ENCODE data around the gene ADAM12.

The ADAM12 gene

DNA sequence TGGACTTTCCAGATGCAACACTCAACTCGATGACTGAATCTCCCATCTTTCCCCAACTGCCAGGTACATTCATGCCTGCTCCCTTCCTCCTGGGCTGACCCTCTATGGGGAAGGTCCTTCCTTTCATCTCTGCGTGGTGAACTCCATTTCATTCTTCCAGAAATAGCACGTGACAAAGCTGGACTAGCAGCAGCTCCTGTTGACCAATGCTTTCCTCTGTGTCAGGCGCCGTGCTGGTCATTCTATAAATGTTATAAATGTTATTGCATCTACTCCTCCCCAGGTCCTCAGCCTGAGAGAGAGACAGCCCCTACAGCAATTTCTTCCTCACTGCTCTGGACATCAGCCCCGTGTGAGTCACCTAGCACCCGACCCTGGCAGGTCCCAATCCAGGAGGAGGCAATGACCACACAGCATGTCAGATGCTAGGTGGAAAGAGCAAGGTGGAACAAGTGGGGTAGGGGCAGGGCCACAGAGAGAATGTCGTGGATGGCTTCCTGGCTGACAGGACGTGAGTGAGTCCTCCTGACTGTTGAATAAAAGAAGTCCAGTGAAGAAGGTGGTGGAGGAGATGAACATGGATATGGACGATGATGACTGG, 178.1 kb downstream of the ADAM12 start:
- no peak for DNase-seq (ENCODE audit: low read depth in 2 of 2)

- no peak for DNase-seq (ENCODE audit: low read depth in 2 of 2)
Observed at GRCh38 chr10:126209451-126209850, 178.8 kb downstream of the ADAM12 start.

GRCh38 chr10:126208726-126209302, 179.5 kb downstream of the ADAM12 start:
- DNase-seq (ENCODE audit: low read depth in 2 of 2) = no peak

- DNase-seq (ENCODE audit: low read depth in 2 of 2) = no peak
Observed at GRCh38 chr10:126207851-126208250, 180.4 kb downstream of the ADAM12 start.

DNA sequence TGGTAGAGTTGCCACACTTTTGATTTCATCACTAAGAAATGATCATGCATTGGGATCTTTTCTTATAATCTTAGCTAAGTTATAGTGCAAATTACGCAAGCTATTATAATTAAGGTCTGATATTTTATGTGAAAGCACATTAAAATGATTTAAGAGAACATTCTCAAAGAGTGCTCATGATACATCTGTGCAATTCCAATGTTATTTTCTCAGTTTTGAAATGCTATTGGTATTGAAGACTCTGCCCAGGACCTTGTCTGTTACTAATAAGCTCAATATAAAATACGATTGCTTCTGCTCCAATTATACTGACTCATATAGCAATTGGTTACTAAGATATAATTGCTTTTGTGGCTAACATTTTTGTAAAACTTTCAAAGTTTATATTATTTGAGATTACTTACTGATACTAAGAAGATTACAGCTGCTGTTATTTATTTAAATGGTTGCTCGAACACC, 180.9 kb downstream of the ADAM12 start:
- DNase-seq (ENCODE audit: low read depth in 2 of 2) = no peak

- DNase-seq (ENCODE audit: low read depth in 2 of 2) = no peak
Observed at GRCh38 chr10:126205486-126206205, 182.6 kb downstream of the ADAM12 start.

GRCh38 chr10:126204320-126204719, 184.0 kb downstream of the ADAM12 start:
- DNase-seq (ENCODE audit: low read depth in 2 of 2) = no peak

DNA sequence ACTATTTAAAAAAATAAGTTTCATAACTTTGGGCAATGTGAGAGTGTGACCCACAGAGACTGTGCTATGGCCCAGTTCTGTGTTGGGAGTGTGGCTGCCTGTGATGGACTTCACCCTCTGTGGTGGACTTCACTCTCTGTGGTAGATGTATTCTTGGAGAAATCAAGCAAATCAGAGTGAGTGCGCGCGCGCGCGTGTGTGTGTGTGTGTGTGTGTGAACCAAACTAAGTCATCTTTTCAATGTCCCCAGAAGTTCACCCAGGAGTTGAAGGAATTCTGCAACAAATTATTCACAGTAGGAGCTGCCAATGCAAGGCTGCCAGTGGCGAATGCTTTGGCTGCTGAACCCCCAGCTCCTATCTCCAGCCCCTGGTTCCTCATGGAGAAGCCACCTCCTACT, 184.5 kb downstream of the ADAM12 start:
- no peak for DNase-seq (ENCODE audit: low read depth in 2 of 2)

GRCh38 chr10:126201603-126202002, 186.7 kb downstream of the ADAM12 start:
- no peak for DNase-seq (ENCODE audit: low read depth in 2 of 2)

DNA sequence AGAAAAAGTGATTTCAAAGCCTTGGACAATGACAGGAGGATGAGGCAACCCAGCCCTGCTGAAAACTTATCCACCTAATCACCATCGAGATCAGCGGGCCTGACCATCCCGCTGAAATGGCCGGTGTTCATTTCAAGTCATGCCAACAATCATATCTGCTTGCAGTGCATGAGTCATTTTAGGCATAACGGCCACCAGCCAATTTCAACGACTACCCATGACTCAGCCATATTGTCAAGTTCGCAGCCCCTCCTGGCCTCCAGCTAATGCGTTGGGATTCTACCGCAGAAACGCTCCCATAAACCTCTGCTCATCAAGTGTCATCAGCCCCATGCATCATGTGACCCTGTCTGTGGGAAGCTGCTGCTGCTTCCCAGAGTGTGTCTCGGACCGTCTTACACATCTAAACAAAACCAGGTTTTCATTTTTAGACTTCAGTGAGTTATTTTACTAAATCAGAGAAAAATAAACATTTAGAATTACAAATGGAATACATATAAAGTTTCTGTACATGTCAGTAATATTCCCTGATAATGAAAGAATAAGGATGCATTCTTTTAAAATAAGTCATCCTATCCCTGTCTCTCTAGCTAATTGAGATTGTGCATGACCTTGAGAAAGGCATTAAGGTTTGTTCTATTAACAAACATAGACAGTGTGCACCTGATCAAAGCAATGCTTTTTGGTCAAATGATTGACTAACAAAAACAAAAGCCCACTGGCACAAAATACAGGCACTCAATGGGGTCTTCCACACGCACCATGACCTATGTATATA, 188.9 kb downstream of the ADAM12 start:
- no peak for DNase-seq (ENCODE audit: low read depth in 2 of 2)

- DNase-seq (ENCODE audit: low read depth in 2 of 2) = no peak
Observed at GRCh38 chr10:126198681-126199080, 189.6 kb downstream of the ADAM12 start.

DNA sequence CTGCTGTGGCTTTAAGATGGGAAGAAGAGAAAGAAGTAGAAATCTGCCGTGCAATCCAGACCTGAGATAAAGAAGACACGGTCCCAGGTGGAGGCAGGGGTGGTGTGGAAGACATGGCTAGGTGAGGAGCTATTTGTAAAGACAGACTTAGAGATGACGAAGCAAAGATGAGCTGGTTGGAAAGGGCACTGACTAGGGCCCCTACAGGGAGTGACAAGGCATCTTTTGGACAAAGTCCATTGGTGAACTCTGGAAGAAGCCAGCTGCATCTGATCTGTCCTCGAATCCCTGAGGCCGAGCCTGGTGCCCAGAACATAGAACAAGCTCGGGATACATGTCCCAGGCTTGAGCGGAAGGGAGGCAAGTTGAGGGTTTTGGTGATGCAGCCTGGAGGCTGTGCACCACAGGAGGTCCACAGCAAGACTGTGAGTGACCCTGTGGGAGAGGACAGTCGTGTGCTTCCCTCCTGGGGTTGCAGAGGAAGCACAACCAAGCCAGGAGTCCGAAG, 191.2 kb downstream of the ADAM12 start:
- no peak for DNase-seq (ENCODE audit: low read depth in 2 of 2)

DNA sequence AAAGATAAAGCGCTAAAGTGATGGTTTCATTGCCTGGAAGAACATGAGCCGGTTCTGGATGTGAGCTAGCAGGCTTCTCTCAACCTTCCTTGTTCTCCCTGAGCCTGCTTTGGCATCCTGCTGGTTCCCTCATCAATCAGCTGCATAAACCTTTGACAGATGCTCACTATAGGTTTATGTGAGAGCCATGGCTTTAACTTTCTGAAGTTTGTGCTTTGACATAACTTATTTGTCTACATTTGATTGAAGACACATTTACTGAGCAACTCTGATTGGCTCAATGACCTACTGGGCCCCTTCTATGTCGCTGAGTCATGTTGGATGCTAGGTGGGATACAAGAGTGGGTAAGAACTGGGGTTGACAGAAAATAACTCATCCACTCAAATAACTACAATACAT, 192.0 kb downstream of the ADAM12 start:
- DNase-seq (ENCODE audit: low read depth in 2 of 2) = no peak

GRCh38 chr10:126191192-126191591, 197.1 kb downstream of the ADAM12 start:
- no peak for DNase-seq (ENCODE audit: low read depth in 2 of 2)

DNA sequence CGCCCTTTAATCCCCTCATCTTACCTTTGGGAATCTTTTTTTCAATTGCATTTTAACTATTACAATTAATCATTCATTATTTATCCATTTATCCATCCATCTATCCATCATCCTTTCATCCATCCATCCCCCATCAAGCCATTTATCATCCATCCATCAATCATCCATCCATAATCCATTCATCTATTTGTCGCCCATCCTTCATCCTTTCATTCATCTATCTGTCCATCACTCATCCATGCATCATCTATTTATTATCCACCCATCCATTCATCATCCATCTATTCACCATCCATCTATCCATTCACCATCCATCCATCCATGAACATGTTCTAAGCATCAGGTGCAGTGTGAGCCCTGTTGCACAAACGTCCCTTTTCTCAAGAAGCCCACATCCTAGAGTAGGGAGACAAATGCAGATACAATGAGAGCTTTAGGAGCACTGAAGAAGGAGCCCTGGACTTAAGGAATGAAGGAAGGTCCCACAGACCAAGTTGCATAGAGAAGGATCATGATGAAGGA, 199.5 kb downstream of the ADAM12 start:
- no peak for DNase-seq (ENCODE audit: low read depth in 2 of 2)

GRCh38 chr10:126187399-126187798, 200.9 kb downstream of the ADAM12 start:
- DNase-seq (ENCODE audit: low read depth in 2 of 2) = no peak

DNA sequence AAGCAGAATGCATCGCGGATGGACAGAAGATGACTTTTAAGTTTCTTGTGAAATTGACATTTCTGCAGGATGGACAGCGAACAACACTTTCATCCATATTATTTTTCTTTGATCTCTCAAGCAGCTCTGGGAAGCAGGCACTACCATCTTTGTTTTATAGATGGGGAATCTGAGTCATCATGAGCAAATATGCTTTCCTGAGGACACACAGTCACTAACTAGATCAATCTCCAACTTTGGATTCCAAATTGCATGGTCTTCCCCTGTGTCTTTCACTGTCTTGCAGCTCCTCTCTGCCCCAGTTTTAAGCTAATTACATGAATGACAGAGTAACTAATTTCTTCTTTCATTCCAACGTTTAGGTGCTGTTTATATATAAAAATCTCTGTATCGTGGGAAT, 201.5 kb downstream of the ADAM12 start:
- DNase-seq (ENCODE audit: low read depth in 2 of 2) = no peak

DNA sequence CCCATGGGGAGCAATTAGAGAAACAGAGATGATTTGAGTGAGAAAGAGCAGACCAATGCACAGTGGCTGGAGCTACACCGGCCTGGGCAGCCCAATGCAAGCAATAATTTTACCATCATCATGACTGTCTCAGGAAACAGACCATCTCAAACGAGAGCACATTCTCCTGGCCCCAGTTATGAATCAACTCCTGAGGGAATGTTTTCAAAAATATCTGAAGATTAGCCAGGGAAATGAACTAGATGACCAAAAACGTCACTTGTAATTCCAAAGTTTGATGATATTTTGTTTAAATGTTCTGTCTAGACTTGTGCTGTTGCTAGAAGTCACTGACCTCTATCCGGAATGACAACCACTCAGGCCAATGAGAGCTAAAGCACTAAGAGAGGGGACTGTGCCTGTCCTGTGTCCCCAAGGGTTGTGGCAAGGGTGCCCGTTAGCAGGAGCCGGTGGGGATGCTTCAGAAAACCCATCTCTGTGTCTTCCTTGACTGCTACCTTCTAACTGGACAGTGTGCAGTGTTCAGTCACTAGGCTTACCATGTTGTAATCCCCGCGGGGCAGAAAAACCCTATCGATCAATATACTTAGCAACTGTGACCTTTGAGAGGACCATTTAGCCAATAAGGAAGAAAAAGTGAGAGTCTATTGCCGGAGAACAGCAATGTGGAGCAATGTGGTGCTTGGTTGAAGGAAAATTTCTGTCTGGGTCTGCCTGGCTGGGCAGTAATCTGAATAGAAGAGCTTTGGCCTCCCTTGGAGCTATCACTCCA, 202.4 kb downstream of the ADAM12 start:
- DNase-seq (ENCODE audit: low read depth in 2 of 2) = no peak

- no peak for DNase-seq (ENCODE audit: low read depth in 2 of 2)
Observed at GRCh38 chr10:126181626-126182025, 206.7 kb downstream of the ADAM12 start.

DNA sequence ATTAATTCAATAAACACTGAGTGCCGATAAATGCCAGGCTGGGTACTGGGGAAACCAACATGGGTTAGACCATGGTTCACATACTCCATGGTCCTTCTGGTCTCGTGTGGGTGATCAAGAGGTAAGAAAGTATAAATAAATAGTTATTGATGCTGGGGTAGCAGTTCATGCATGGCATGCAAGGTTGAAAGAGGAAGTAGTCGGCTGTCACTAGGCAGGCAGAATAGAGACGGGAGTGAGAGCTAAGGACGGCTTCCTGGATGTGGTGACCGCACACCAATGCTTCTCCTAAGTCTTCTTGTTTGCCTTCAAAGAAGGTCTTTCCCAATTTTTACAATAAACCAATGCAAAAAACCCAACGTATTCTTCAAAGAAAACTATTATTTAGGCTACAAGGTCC, 208.6 kb downstream of the ADAM12 start:
- no peak for DNase-seq (ENCODE audit: low read depth in 2 of 2)

- DNase-seq (ENCODE audit: low read depth in 2 of 2) = no peak
Observed at GRCh38 chr10:126177417-126178030, 210.8 kb downstream of the ADAM12 start.

Measured in stimulated activated CD4-positive, alpha-beta T cell treated with anti-CD3 and anti-CD28 coated beads, Interleukin-1b, Interleukin-23, amount 100 ng/mL, for 4 hours (primary cell).